Measurements from ENCODE around the gene F10.

- TF ChIP-seq POLR2A (IDR thresholded peaks at IDR 0.05; ENCODE audit: low read depth, low read length) (no peak), TAF1 (IDR thresholded peaks at IDR 0.05; ENCODE audit: borderline replicate concordance, low read depth, low read length) (no peak), POLR2AphosphoS5 (IDR thresholded peaks at IDR 0.05; ENCODE audit: low read depth, low read length) (no peak)
These were observed 72.8 kb downstream of the F10 start for GRCh38 chr13:113195360-113195759.
